Left kidney (tissue), 8 donors: ENCODE measurements around the gene NPIPB13. TPM values are rescaled to one million over a fixed set of nuclear protein-coding genes. Genes with fewer than 3 reads are reported as not detected.
"Not testable (repeated sequence)": the region's sequence is repeated elsewhere in the genome, so short reads cannot be mapped to it uniquely, and the experiment has no call there.

Experiments
- DNase-seq: peaks from one replicate; pipeline ENCODE4 v3.0.0-alpha.2; 2013
- long read RNA-seq, 8 donors: transcript quantifications; one replicate each; lab custom pipeline, GENCODE V29; 2026
- polyA plus RNA-seq: library from polyadenylated mRNA; unstranded; fragments of 120-200 nt; gene quantifications from one replicate; pipeline ENCODE4 v1.2.1, GENCODE V29; 2013; ENCODE audit not compliant: insufficient read length

The NPIPB13 gene
- 27.9 TPM for polyA plus RNA-seq
- long read RNA-seq, donor 1, result 0 reads
- long read RNA-seq, donor 2, partial matches to known transcripts, result 10 of 10 reads
- long read RNA-seq, donor 2, other reads (novel, unspliced or antisense), result 0 of 10 reads
- long read RNA-seq, donor 3, result 0 reads
- long read RNA-seq, donor 4, result 0 reads
- long read RNA-seq, donor 5, result 0 reads
- long read RNA-seq, donor 6, result 0 reads
- long read RNA-seq, donor 7, result 0 reads
- long read RNA-seq, donor 8, result 0 reads

GRCh38 chr16:30248379-30248778, at the start of gene NPIPB13:
Gene NPIPB13, minus strand, starts transcription at chr16:30248479. Its CDS starts 2,906 bp downstream, at chr16:30245573.
- not testable (repeated sequence) for DNase-seq

- not testable (repeated sequence) for DNase-seq
Observed at GRCh38 chr16:30282357-30282756, 34.1 kb upstream of the NPIPB13 start.

GRCh38 chr16:30278523-30278922, 30.2 kb upstream of the NPIPB13 start:
- not testable (repeated sequence) for DNase-seq

- DNase-seq, result not testable (repeated sequence)
Observed at GRCh38 chr16:30217082-30217481, 31.2 kb downstream of the NPIPB13 start.

GRCh38 chr16:30211414-30211813, 36.9 kb downstream of the NPIPB13 start:
- not testable (repeated sequence) for DNase-seq

- not testable (repeated sequence) for DNase-seq
Observed at GRCh38 chr16:30209032-30209431, 39.2 kb downstream of the NPIPB13 start.

- DNase-seq, result not testable (repeated sequence)
Observed at GRCh38 chr16:30207063-30207704, 41.1 kb downstream of the NPIPB13 start.

GRCh38 chr16:30206252-30206651, 42.0 kb downstream of the NPIPB13 start:
- not testable (repeated sequence) for DNase-seq

- DNase-seq, result not testable (repeated sequence)
Observed at GRCh38 chr16:30205541-30206236, 42.6 kb downstream of the NPIPB13 start.

GRCh38 chr16:30199608-30200343, 48.5 kb downstream of the NPIPB13 start:
- DNase-seq, result not testable (repeated sequence)

- DNase-seq, result not testable (repeated sequence)
Observed at GRCh38 chr16:30199049-30199448, 49.2 kb downstream of the NPIPB13 start, which contains the start of gene SULT1A3. Gene SULT1A3, plus strand, starts transcription at chr16:30199255. Its CDS starts 1,474 bp downstream, at chr16:30200729.

Other genes starting within 250 kb of the NPIPB13 start
- gene DOC2A, start 237.5 kb downstream of the NPIPB13 start, polyA plus RNA-seq, result 3.0 TPM
- gene C16orf92, start 225.3 kb downstream of the NPIPB13 start, polyA plus RNA-seq, result not detected
- gene TLCD3B, start 217.2 kb downstream of the NPIPB13 start, polyA plus RNA-seq, result 1.2 TPM
- gene ALDOA, start 182.7 kb downstream of the NPIPB13 start, polyA plus RNA-seq, result 449 TPM
- gene PPP4C, start 172.5 kb downstream of the NPIPB13 start, polyA plus RNA-seq, result 82.7 TPM
- 1.1 TPM for gene TBX6, start 156.6 kb downstream of the NPIPB13 start, polyA plus RNA-seq
- gene YPEL3, start 152.3 kb downstream of the NPIPB13 start, polyA plus RNA-seq, result 43.1 TPM
- 13.6 TPM for gene GDPD3, start 134.9 kb downstream of the NPIPB13 start, polyA plus RNA-seq
- 73.6 TPM for gene MAPK3, start 125.3 kb downstream of the NPIPB13 start, polyA plus RNA-seq
- gene CORO1A, start 64.9 kb downstream of the NPIPB13 start, polyA plus RNA-seq, result 7.3 TPM
- 23.4 TPM for gene BOLA2B, start 54.8 kb downstream of the NPIPB13 start, polyA plus RNA-seq
- gene SLX1A, start 54.6 kb downstream of the NPIPB13 start, polyA plus RNA-seq, result 30.7 TPM
- 15.8 TPM for gene SULT1A3, start 49.2 kb downstream of the NPIPB13 start, polyA plus RNA-seq
- gene CD2BP2, start 106.8 kb upstream of the NPIPB13 start, polyA plus RNA-seq, result 53.5 TPM
- 35.5 TPM for gene TBC1D10B, start 122.0 kb upstream of the NPIPB13 start, polyA plus RNA-seq
- gene MYL11, start 126.3 kb upstream of the NPIPB13 start, polyA plus RNA-seq, result 0.63 TPM
- gene SEPTIN1, start 134.1 kb upstream of the NPIPB13 start, polyA plus RNA-seq, result 1.8 TPM
- gene ZNF48, start 146.9 kb upstream of the NPIPB13 start, polyA plus RNA-seq, result 12.4 TPM
- 4.5 TPM for gene ZNF771, start 159.1 kb upstream of the NPIPB13 start, polyA plus RNA-seq
- 43.9 TPM for gene DCTPP1, start 181.6 kb upstream of the NPIPB13 start, polyA plus RNA-seq
- 87.0 TPM for gene SEPHS2, start 197.4 kb upstream of the NPIPB13 start, polyA plus RNA-seq
- 2.1 TPM for gene ITGAL, start 224.3 kb upstream of the NPIPB13 start, polyA plus RNA-seq